GM19023 (cell line): ENCODE measurements around the gene ITGB8.
"Not testable (repeated sequence)": the region's sequence is repeated elsewhere in the genome, so short reads cannot be mapped to it uniquely, and the experiment has no call there.

Experiments used
- ATAC-seq: cut with Tn5 transposase; IDR thresholded peaks from one replicate; pipeline ENCODE4 v1.9.1; 2021; ENCODE audit warnings: mild to moderate bottlenecking, moderate library complexity; ENCODE audit not compliant: unreplicated experiment

Gene ITGB8

DNA sequence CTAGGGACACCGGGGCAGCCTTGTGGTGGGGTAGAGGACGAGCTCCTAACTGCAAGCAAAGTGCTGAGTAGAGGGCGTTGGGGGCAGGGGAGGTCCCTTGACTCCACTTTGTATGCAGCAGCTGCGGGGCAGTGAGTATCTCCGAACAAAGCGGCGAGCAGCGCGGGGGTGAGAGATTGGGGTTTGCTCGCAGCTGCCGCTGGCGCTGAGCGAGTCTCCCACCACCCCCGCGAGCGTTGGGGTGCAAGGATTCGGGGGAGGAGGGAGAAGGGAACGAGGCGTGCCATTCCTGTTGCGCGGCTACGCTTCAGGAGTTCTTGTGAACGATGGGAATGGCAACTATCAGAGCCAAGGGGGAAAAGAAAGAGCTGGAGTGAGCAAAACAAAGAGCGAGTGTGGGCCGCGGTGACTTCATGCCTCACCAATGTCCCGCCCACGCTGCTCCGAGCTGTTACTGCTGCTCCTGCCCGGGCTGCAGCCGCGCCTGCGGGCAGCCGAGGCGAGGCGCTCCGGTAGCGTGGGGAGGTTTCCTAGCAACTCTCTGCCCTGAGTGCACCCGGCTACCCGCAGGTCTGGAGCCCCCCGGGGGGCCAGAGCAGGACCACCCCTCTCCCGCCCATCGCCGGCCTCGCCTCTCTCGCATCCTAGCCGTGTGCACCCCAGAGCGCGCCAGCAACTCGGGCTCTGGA lies at the start of gene ITGB8:
ITGB8 (plus strand) TSS at position 662 of the 689 bp plus-strand sequence. CDS start 907 bp downstream, outside the sequence.
- ATAC-seq: peak; percentile 62

DNA sequence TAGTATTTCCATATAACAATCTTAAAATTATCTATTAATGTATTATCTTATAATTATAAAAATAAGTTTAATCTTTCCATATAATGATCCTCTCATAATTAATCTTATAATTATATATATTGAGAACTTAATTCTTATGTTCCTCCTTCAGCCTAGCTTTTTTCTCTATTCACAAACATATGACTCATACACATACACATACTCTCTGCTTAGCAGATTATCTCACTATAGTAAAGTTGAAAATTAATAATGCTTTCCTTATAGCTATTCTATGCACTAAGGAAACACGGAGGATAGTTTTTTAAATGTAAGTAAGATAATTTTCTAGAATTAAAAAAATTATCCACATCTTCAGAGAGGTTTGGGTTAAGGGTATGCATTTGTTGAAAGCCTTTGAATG lies 47.7 kb upstream of the ITGB8 start:
- no peak for ATAC-seq

DNA sequence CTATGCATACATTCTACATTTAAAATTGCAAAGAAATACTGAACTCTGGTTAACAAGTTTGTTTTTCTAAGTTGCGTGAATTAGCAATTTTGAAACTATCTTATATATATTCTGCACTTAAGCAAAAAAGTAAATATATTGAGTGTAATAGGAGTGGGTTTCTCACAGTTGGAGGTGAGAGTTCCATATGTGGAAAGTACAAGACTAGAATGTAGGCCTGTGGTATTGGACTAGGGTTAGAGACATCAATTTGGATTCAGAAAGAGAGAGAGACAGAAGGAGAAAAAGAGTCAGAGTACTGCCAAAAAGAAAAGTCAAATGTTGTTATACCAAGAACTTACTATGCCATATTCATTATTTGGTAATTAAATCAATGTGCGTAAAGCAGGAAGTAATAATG lies 47.3 kb upstream of the ITGB8 start:
- no peak for ATAC-seq

DNA sequence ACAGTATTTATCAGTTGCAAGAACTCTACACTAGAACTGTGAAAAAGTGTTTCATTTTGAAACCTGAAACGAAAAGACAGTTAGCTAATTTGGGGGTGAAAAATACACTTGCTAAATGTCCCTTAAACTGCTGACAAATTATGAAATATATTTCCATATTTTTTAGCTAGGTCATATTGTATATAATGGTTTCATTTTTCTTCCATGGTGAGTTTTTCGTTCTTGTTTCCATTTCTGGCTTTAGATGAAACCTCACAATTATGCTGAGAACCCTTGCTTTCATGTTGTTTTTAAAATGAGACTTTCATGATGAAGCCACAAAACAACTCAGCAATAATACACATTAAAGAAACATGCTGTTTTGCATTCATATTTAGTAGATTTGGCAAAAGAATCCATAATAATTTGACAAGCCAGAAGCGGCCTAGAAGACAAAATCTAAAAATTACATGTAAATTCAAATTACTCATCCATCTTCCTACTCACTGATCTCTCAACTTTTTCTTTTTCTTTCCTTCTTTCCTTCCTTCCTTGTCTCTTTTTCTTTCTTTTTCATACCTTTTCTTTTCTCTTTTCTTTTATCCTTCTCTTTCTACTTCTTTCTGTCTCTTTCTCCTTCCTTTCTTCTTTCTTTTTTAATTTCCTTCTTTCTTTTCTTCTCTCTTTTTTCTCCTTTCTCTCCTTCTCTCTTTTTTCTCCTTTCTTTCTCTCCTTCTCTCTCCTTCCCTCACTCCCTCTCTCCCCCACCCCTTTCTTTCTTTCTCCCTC lies 46.5 kb upstream of the ITGB8 start:
- ATAC-seq: peak; percentile 51

DNA sequence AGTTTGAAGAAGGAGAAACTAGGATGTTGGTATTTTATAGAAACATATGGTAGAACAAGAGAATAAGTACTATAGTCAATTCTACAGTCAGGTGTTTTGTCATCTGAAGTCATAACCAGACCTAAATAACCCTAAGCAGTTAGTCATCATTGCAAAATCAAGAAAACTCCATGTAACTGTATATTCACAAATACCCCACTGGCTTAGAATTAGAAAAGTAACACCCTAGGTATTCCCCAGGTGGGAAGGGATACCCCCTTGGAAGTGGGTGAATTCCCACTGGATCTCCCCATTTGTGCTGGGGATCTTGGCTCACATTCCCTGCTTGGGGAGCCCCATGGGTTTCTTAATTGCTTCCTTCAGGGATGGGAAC lies 45.9 kb upstream of the ITGB8 start:
- ATAC-seq: no peak

DNA sequence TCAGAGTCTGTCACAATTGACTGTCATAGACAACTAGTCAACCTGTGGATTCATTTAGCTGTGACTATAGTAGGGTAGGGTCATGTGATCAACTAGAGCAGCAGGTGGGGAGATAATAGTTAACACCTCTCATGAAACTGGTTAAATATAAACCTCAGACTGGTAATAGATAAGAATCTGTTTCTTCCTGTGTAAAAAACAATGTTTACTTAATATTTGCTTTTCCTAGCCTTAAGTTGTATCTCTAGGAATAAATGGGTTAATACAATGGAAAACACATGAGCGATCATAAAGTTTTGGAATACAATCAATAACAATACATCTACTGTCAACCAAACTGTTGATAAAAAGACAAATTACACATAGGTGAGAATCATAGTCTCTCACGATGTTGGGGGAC lies 43.4 kb upstream of the ITGB8 start:
- ATAC-seq: no peak

DNA sequence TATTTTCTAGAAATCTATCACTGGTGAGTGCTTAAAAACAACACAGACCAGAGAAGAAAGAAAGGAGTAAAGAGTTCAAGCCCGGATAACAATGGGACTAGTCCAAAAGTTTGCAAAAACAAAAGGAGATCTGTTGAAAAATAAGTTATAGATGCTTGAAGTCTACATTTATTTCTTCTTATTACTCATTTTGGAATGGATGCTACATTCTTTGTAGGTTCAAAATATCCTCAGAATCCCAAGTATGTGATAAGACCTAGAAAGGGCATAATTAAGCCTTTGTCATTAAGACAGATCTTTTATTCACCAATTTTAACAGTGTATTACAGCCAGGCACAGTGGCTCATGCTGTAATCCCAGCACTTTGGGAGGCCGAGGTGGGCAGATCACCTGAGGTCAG lies 42.7 kb upstream of the ITGB8 start:
- ATAC-seq: no peak

DNA sequence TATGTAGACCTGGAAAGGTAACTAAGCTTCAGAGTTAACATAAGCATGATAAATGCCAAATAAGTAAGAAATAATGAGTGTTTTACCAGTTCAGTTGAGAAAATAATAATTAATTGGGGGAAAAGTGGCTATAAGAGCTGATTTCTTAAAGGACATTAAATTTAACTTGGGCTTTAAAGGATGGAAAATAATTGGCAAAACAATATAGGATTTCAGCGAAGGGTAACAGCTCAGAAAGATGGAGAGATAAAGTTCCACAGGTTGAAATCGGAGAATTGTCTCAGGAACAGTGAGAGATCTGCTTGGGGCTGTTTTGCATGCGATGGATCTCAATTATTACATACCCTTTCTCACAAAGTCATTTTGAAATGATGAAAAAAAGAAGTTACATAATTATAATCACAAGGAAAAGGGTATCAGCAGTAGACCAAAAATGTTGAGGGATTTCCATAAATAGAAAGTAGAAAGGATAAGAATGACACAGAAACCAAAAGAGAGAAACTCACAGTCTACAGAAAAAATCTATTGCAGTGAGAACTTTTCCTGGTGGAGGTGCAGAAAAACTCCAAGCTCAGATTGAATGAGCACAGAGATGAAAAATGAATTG lies 40.1 kb upstream of the ITGB8 start:
- no peak for ATAC-seq

DNA sequence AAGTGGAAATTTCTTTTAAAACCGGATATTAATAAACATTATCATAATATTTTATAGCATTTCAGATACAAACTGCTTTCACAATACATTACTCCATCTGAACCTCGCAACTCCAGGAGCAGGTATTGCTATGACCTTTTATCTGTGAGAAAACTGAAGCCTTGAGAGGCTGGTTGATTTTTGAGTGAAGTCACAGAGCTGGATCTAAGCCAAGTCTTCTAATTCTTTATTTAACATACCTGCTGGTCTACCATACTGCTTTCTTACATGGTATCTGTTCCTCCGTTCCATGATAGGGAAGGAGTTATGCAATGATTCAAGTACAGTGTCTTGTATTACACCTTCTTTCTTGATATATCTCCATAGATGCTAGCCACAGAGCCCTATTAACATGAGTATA lies 37.4 kb upstream of the ITGB8 start:
- no peak for ATAC-seq

DNA sequence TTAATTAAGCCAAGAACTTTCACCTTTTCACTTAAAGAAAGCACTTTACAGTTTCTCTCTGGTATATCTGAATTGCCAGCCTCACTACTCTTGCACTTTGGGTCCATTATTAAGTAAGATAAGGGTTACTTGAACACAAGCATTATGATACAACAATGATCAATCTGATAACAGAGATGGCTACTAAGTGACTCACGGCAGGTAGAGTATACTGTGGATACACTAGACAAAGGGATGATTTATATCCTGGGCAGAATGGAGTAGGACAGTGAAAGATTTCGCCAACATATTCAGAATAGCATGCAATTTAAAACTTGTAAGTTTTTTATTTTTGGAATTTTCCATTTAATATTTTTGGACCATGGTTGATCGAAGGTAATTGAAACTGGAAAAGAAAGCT lies 34.3 kb upstream of the ITGB8 start:
- ATAC-seq: no peak

DNA sequence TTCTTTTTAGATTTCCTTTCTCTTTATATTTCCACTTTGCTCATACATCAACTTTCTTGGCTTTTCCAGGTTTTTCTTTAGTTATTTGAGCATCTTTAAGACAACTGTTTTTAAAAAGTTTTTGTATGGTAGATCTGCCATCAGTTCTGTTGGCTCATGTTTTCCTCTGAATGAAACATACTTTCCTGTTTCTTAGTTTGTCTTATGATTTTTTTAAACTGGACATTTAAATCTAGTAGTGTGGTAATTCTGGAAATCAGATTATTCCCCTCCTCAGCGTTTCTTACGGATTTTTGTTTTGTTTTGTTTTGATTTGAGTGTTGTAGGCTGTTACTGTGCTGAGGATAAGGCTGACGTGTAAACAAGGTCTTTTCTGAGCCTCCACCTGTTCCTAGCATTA lies 33.8 kb upstream of the ITGB8 start:
- no peak for ATAC-seq

DNA sequence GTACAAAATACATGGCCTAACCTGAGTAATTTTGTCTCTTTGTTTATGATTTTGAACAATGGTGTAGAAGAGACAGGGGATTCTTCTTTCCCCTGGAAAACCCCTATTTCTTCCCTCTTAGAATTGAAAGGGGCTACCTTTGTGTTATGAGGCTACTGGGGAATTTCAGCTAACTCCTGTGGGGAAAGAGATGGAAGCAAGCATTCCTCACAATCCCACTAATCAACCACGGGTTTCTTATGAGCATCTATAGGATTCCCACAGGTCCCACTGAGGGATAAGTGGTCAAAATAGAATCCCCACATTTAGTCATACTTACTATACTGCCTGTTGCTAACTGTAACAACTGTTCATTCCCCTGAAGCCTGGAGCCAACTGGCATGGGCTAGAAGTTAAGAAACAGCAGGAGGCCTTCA lies 32.2 kb upstream of the ITGB8 start:
- ATAC-seq: peak; percentile 39

DNA sequence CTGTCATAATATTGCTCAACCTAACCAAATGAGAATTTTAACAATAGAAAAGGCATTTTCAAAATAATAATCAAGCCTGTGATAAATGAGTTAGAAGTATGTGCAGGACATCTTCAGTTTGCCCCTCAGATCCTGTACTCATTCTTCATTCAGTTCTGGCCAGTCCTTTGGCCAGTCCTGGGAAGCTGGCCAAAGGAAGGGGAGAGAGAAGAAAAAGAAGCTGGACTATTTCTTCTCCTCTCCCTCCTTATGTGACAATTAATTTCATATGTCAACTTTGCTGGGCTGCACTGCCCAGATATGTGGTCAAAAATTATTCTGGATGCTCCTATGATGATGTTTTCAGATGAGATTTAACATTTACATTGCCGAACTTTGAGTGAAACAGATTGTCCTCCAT lies 31.6 kb upstream of the ITGB8 start:
- ATAC-seq: no peak

DNA sequence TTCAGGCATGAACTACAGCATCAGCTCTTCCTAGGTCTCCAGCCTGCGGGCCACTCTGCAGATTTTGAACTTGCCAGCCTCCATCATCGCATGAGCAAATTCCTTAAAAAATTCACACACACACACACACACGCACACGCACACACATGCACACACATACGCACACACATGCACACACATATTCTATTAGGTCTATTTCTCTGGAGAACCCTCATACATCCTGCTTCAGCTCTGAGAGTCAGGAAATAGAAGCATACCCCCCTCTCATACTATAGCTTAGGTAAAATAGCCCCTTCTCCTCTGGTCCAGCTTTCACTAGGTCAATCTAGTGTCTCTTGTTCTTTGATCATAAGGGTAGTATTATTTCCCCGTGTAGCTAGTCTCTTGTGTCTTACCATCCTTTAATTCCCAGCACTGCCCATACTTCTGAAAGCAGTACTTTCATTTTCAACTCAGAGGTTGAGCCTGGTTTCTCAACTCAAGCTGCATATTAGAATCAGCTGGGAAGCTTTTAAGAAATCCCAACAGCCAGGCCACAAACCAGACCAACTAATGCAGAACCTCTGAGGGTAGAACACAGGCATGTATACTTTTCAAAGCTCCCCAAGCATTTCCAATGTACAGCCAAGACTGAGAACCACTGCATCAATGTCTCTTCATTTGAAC lies 30.9 kb upstream of the ITGB8 start:
- peak; percentile 53 for ATAC-seq

DNA sequence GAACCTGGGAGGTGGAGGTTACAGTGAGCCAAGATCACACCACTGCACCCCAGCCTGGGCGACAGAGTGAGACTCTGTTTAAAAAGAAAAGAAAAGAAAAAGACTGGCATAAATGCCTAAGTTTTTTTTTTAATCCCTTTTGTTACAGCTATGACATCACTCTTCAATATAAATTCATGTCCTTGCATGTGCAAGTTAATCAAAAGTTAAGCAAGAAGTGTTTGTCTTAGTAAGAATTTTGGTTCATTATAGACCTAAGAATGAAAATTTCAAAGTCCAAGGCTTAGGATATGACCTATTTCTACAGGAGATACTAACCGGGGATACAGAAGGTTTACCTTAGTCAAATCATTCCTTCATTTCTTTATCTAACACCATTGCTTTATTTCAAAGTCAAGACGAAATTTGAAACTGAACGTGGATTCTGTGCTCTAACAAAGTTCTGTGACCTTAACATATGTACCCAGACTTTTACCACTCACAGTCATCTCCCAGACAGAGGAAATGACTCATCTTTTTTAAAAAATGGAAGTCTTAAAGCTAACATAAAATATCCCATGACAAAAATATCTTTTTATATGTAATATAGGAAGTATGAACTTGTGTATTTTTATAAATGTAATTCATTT lies 29.3 kb upstream of the ITGB8 start:
- ATAC-seq: no peak

DNA sequence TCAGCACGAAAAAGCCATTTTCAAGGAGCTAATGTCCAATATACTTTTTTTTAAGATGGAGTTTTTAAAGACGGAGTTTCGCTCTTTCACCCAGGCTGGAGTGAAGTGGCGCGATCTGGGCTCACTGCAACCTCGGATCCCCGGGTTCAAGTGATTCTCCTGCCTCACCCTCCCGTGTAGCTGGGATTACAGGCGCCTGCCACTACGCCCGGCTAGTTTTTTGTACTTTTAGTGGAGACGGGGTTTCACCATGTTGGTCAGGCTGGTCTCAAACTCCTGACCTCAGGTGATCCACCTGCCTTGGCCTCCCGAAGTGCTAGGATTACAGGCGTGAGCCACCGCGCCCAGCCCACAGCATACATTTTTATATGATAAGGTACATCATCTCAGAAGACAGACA lies 28.4 kb upstream of the ITGB8 start:
- not testable (repeated sequence) for ATAC-seq

DNA sequence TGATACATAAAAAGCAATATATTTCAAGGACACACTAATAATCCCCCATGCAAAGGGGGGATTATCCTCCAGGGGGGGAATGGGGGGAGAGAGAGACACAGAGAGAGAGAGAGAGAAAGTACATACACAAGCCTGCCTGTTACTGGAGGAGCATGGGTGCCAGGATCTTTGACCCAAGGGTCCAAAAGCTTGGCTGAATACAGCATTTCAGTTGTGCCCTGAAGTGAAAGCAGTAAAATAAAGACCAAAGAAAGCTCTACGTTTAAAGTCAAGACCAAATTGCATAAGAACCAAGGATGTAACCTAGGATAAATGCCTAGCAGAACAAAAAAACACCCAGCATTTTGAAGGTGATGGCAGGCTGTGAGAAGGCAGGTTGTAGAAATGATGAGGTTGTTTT lies 27.8 kb upstream of the ITGB8 start:
- no peak for ATAC-seq

DNA sequence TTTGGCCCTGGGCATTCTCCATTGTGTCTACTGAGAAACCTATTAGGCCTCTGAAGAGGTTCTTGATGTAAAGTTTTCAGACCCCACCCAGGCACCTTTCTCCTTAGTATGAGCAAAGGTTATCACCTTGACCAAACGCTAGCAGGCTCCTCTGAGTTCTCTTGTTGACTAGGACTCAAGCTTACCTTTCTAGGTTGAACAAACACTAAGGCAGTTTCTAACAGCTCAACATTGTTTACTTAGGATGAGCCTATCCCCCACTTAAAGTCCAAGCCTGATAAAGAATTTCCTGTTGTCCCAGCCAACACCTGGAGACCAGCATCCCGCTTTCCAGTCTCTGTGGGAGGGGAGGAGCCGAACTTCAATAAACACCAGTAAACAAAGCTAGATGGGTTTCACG lies 26.3 kb upstream of the ITGB8 start:
- ATAC-seq: no peak

DNA sequence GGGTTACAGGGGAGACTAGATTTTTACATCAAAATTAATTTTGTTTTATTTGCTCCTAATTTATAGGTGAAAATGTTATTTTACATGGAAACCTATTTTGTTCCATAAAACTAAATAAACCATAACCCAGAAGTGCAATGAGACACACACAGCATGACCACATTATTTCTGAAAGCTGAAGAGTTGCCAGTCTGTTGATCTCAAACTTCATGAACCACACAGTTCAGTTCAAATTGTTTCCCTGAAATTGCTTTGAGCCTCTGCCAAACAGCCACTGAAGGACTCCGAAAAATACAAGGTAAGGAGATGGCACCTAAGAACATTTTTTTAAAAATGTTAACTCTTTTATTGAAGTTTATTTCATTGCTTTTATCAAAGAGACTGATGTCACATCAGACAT lies 25.0 kb upstream of the ITGB8 start:
- ATAC-seq: no peak

DNA sequence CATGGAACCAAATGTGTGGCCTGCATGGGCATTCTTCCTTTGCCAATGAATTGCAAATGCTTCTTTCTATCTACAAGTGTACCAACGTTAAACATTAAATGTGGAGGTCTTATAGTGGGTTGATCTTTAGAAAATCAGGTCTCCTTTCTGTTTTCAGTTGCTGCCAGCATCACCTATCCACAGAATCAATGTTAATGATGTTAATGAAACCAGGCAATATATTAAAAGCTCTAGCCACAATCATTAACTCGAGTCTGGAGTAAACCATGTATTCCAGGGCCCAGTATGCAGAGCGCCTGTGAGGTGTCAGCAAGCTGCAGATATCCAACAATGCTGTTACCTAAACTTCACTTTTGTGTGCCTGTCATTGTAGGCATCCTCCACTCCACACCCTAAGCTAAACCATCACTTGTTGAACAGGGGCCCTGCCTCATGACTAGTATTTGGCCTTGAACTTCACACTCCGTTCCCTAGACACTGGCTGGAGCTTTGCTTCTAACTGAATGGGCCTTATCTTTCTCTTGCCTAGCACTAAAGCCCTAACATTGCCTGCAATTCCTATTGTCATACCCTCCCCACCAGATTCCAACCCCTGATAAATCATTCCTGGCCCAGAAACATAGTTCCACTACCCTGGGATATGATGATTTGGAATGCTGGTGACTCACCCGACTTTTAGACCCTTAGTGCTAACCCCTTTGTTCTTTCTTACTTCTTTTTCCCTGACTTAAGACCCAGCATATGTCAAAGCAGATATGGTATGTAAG lies 24.3 kb upstream of the ITGB8 start:
- no peak for ATAC-seq
